Coronary artery (tissue), 2 donors: ENCODE measurements around the gene KDM1A.
A peak's percentile ranks its signal among the peaks of the same experiment; 100 is the strongest.

Experiments
- DNase-seq: peaks from one replicate; pipeline ENCODE4 v3.0.0-alpha.2; 2017; ENCODE audit warnings: low spot score
- H3K27ac ChIP-seq, 2 donors: fragments of 200-600 bp; sonication (generic); one replicate each; pipeline ENCODE4 v1.5.1; 2016 to 2019
- H3K4me3 ChIP-seq: fragments of 200-600 bp; sonication (generic); 2 replicates; pipeline ENCODE4 v1.5.1; 2016; ENCODE audit warnings: mild to moderate bottlenecking, moderate library complexity
- CTCF ChIP-seq: fragments of 200-600 bp; sonication (generic); IDR thresholded peaks from one replicate; pipeline ENCODE4 v1.5.1; 2019; ENCODE audit warnings: antibody characterized with exemption

The KDM1A gene

GRCh38 chr1:23120383-23120782, 101.1 kb downstream of the KDM1A start:
- DNase-seq = no peak
- Histone ChIP-seq H3K4me3 (no peak overlapping the region), H3K27ac (no peak overlapping the region)
- no peak for TF ChIP-seq CTCF

- peak; percentile 72 for DNase-seq
- Histone ChIP-seq H3K4me3 (peak overlapping the region; percentile 51), H3K27ac (peak overlapping the region in 1 of 2 donors; percentile 68)
- TF ChIP-seq CTCF = no peak
Observed at GRCh38 chr1:23122023-23122748, 102.9 kb downstream of the KDM1A start.

GRCh38 chr1:23122796-23123195, 103.5 kb downstream of the KDM1A start:
- no peak for TF ChIP-seq CTCF
- peak overlapping the region; percentile 51 for H3K4me3 ChIP-seq
- H3K27ac ChIP-seq = peak overlapping the region in 1 of 2 donors; percentile 68
- DNase-seq = no peak

GRCh38 chr1:23123528-23123927, 104.3 kb downstream of the KDM1A start:
- DNase-seq = no peak
- TF ChIP-seq CTCF = no peak
- H3K27ac ChIP-seq = no peak overlapping the region
- no peak overlapping the region for H3K4me3 ChIP-seq

GRCh38 chr1:23124259-23125026, 105.2 kb downstream of the KDM1A start:
- TF ChIP-seq CTCF = no peak
- H3K27ac ChIP-seq = no peak overlapping the region
- no peak overlapping the region for H3K4me3 ChIP-seq
- DNase-seq = no peak

GRCh38 chr1:23125489-23125888, 106.2 kb downstream of the KDM1A start:
- TF ChIP-seq CTCF = no peak
- H3K4me3 ChIP-seq = no peak overlapping the region
- no peak for DNase-seq
- no peak overlapping the region for H3K27ac ChIP-seq

- H3K27ac ChIP-seq = no peak overlapping the region
- DNase-seq = no peak
- TF ChIP-seq CTCF = no peak
- no peak overlapping the region for H3K4me3 ChIP-seq
Observed at GRCh38 chr1:23126200-23126599, 106.9 kb downstream of the KDM1A start.
